Dendritic cell treated with granulocyte-macrophage colony-stimulating factor and Interleukin-4, amounts not matched to agents 40 ng/mL and 50 ng/mL, for 4 days (primary cell): ENCODE measurements around the gene CHD2.

Source experiments
- H3K27ac Mint-ChIP-seq: one replicate; pipeline ENCODE4 v1.8.0; 2022; ENCODE audit warnings: mild to moderate bottlenecking, mixed read lengths
- H3K27me3 Mint-ChIP-seq: one replicate; pipeline ENCODE4 v1.8.0; 2022; ENCODE audit warnings: mild to moderate bottlenecking, mixed read lengths
- H3K36me3 Mint-ChIP-seq: one replicate; pipeline ENCODE4 v1.8.0; 2022; ENCODE audit warnings: low read depth, mixed read lengths
- H3K4me1 Mint-ChIP-seq: one replicate; pipeline ENCODE4 v1.8.0; 2022; ENCODE audit warnings: low read depth, mixed read lengths
- H3K4me3 Mint-ChIP-seq: one replicate; pipeline ENCODE4 v1.8.0; 2022; ENCODE audit warnings: mild to moderate bottlenecking, moderate library complexity, mixed read lengths
- H3K9me3 Mint-ChIP-seq: one replicate; pipeline ENCODE4 v1.8.0; 2022; ENCODE audit warnings: mixed read lengths
- intact Hi-C: fragments of 100-400 bp; cut with micrococcal nuclease; formaldehyde crosslinking; loops from one replicate; pipeline ENCODE4 v1.15.0; 2022

CHD2 gene

DNA sequence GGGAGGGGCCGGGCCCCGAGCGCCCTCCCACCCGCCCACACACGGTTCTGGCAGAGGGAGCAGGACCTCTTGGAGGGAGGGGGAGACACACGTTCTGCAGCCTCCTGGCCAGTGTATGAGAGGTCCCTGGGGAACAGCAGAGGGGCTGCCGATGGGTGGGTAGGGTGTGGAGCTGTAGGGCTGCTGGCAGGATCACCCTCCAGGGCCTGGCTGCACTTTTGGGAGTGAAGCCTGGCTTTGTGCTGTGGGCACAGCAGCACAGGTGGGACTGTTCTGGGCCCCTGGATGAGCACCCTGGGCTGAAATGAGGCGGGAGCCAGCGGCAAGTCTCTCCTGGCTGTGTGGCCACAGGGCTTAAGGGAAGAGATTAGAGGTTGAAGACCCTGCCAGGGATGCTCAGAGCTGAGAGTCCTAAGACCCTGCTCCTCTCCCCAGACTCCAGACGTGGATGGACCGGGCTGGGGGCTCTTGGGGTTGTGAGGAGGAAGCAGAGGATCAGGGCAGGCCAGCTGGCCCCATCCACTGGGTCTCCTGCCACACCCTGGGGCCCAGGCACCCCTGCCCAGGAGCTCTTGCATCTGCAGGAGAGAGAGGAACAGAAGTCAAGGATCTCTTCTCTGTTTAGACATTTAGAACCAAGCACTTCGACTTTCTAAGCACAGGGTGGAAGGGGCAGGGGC lies 143.6 kb downstream of the CHD2 start:
- no peak overlapping the region for H3K4me3 Mint-ChIP-seq
- H3K9me3 Mint-ChIP-seq = peaks cover 13% of the 10 kb centered on the region
- H3K36me3 Mint-ChIP-seq = no peaks in the 10 kb centered on the region
- peaks cover 36% of the 10 kb centered on the region for H3K27me3 Mint-ChIP-seq
- intact Hi-C loops = no loop called here
- peaks cover 39% of the 10 kb centered on the region for H3K4me1 Mint-ChIP-seq
- H3K27ac Mint-ChIP-seq = no peak overlapping the region

DNA sequence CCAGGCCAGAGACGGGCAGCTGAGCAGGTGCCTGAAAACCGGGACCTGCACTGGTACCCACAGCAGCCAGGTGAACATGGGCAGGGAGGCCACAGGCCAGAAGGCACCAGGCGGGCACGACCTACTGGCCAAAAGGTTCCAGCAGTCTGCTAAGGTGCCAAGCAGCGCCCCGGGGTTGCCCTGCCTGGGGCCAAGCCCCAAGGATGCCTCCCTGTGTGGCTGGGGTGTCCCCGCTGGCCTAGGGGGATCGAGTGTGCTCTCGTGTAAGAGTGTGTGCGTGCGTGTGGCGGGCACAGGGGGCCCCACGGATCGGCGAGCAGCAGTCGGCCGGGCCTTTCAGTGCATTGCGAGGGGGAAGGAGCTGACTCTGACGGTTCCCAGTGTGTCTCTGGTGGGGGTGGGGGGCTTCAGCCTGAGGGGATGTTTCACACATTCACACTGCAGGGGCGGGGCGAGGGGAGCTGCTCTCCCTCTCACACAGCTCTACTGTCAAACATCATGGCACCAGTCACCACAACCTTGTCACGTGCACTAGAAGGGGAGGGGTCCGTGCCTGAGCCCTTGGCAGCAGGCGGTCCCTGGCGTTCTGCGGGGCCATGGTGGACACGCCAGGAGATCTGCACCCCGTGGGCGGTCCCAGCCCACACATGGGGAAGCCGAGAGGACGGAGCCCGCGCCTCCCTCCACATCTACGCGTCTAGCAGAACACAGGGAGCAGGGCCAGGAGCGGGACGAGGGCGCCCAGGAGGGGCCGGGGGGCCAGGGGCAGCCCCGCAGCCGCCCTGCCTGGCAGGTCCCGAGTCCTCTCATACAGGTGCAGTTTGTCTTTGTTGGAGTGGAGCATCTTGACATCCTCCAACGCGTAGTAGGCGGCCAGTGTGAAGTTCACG lies 144.4 kb downstream of the CHD2 start:
- no peak overlapping the region for H3K4me3 Mint-ChIP-seq
- peaks cover 13% of the 10 kb centered on the region for H3K9me3 Mint-ChIP-seq
- peaks cover 45% of the 10 kb centered on the region for H3K4me1 Mint-ChIP-seq
- peaks cover 42% of the 10 kb centered on the region for H3K27me3 Mint-ChIP-seq
- no peak overlapping the region for H3K27ac Mint-ChIP-seq
- intact Hi-C loops = no loop called here
- H3K36me3 Mint-ChIP-seq = no peaks in the 10 kb centered on the region

DNA sequence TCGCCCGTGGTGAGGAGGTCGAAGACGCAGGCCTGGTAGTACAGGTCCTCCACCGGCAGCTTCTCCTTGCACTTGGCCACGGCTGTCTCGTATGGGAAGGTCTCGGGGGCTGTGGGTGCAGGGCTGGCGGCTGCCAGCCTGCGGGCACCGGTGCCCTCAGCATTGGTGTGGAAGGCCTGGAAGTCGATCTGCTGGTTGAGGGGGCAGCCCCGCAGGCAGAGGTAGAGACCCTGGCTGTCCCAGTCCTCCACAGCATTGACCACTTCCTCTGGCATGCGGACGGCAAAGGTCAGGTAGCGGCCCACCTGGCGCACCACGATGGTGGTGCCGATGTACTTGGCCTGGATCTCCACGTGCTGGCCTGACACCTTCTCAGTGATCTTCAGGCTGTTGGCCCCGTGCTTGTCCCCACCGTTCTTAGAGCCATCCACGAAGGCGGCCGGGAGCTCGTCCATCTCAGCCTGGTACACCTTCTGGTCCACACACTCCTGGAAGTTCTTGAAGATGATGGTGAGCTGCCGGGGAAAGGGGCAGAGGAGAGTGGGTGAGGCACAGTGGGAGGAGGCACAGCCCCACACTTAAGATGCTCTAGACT lies 145.2 kb downstream of the CHD2 start:
- Mint-ChIP-seq H3K4me3 (no peak overlapping the region), H3K36me3 (no peaks in the 10 kb centered on the region), H3K27ac (no peak overlapping the region), H3K9me3 (peaks cover 13% of the 10 kb centered on the region), H3K4me1 (peaks cover 38% of the 10 kb centered on the region), H3K27me3 (peaks cover 41% of the 10 kb centered on the region)
- intact Hi-C loops = no loop called here

DNA sequence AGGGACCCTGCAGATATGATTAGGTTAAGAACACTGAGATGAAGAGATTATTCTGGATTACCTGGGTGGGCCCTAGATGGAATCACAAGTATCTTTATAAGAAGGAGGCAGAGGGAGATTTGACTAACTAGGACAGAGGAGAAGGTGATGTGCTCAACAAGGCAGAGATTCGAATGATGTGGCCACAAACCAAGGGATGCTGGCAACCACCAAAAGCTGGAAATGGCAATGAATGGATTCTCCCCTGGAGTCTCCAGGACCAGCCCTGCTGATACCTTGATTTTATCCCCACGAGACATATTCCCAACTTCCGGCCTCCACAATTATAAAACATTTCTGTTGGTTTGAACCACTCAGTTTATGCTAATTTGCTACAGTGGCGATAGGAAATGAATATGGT lies 146.0 kb downstream of the CHD2 start:
- peaks cover 30% of the 10 kb centered on the region for H3K4me1 Mint-ChIP-seq
- no peaks in the 10 kb centered on the region for H3K36me3 Mint-ChIP-seq
- no peak overlapping the region for H3K4me3 Mint-ChIP-seq
- peaks cover 35% of the 10 kb centered on the region for H3K27me3 Mint-ChIP-seq
- peaks cover 13% of the 10 kb centered on the region for H3K9me3 Mint-ChIP-seq
- intact Hi-C loops = no loop called here
- no peak overlapping the region for H3K27ac Mint-ChIP-seq

DNA sequence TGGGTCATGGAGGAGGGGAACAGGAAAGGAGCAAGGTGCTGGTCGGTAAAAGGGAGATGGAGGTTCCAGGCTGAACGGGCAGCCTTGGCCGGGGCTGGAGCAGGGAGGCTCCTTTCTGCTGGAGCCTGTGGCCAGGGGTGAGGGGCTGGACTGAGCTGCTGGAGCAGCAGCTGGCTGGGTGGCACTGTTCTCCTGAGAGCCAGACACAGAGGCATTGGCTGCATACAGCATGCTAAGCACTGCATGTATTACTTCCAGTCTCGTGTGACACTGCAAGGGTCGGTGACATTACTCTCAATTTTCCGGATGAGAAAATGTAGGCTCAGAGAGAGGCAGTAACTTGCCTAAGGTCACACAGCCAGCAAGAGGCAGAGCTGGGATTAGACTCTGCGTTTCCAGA lies 146.6 kb downstream of the CHD2 start:
- Mint-ChIP-seq H3K36me3 (no peaks in the 10 kb centered on the region), H3K27me3 (peaks cover 35% of the 10 kb centered on the region), H3K27ac (no peak overlapping the region), H3K4me3 (no peak overlapping the region), H3K4me1 (peaks cover 28% of the 10 kb centered on the region), H3K9me3 (peaks cover 13% of the 10 kb centered on the region)
- intact Hi-C loops = no loop called here

- no peak overlapping the region for H3K4me3 Mint-ChIP-seq
- peaks cover 22% of the 10 kb centered on the region for H3K4me1 Mint-ChIP-seq
- intact Hi-C loops = no loop called here
- H3K36me3 Mint-ChIP-seq = no peaks in the 10 kb centered on the region
- peaks cover 35% of the 10 kb centered on the region for H3K27me3 Mint-ChIP-seq
- H3K9me3 Mint-ChIP-seq = peaks cover 13% of the 10 kb centered on the region
- peak overlapping the region; percentile 46 for H3K27ac Mint-ChIP-seq
Observed at GRCh38 chr15:93047621-93048425, 147.7 kb downstream of the CHD2 start.

- intact Hi-C loops = no loop called here
- H3K27me3 Mint-ChIP-seq = peaks cover 35% of the 10 kb centered on the region
- no peaks in the 10 kb centered on the region for H3K36me3 Mint-ChIP-seq
Observed at GRCh38 chr15:93048426-93048721, 148.2 kb downstream of the CHD2 start.

GRCh38 chr15:93048759-93049161 lies 148.6 kb downstream of the CHD2 start:
- intact Hi-C loops = no loop called here
- Mint-ChIP-seq H3K27me3 (peaks cover 35% of the 10 kb centered on the region), H3K27ac (peak overlapping the region; percentile 19), H3K36me3 (no peaks in the 10 kb centered on the region), H3K9me3 (peaks cover 13% of the 10 kb centered on the region), H3K4me1 (peaks cover 22% of the 10 kb centered on the region), H3K4me3 (no peak overlapping the region)

More at GRCh38 chr15:93048426-93048721, 148.2 kb downstream of the CHD2 start:
- Mint-ChIP-seq H3K4me1 (peaks cover 22% of the 10 kb centered on the region), H3K27ac (no peak overlapping the region), H3K9me3 (peaks cover 13% of the 10 kb centered on the region), H3K4me3 (no peak overlapping the region)

DNA sequence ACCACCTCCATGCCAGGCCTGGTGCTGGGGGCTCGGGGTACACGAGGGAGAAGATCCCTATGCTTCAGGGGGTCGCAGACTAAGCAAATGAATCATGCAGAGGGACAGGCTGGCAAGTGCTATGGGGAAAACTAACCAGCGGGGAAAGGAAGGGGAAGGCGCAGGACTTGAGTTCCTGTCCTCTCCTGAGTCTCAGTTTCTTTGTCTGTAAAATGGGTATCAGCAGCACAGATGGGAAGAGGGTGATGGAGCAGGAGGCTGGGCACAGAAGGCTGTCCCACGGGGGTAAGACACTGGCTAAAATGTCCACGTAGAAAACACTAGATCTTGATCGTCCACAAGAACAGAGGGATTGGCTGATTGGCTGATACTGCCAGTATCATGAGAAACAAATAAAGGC lies 149.1 kb downstream of the CHD2 start:
- Mint-ChIP-seq H3K9me3 (peaks cover 13% of the 10 kb centered on the region), H3K4me3 (no peak overlapping the region), H3K27me3 (peaks cover 35% of the 10 kb centered on the region), H3K4me1 (peaks cover 22% of the 10 kb centered on the region), H3K27ac (peak overlapping the region; percentile 19), H3K36me3 (no peaks in the 10 kb centered on the region)
- intact Hi-C loops = no loop called here

GRCh38 chr15:93049914-93050578 lies 149.9 kb downstream of the CHD2 start:
- H3K27me3 Mint-ChIP-seq = peaks cover 35% of the 10 kb centered on the region
- H3K27ac Mint-ChIP-seq = no peak overlapping the region
- H3K9me3 Mint-ChIP-seq = peaks cover 13% of the 10 kb centered on the region
- H3K4me3 Mint-ChIP-seq = no peak overlapping the region
- intact Hi-C loops = no loop called here
- no peaks in the 10 kb centered on the region for H3K36me3 Mint-ChIP-seq
- H3K4me1 Mint-ChIP-seq = peaks cover 22% of the 10 kb centered on the region

- Mint-ChIP-seq H3K27ac (no peak overlapping the region), H3K36me3 (no peaks in the 10 kb centered on the region), H3K4me3 (no peak overlapping the region), H3K27me3 (peaks cover 35% of the 10 kb centered on the region), H3K9me3 (peaks cover 12% of the 10 kb centered on the region), H3K4me1 (peaks cover 22% of the 10 kb centered on the region)
- intact Hi-C loops = no loop called here
Observed at GRCh38 chr15:93050648-93051047, 150.5 kb downstream of the CHD2 start.

DNA sequence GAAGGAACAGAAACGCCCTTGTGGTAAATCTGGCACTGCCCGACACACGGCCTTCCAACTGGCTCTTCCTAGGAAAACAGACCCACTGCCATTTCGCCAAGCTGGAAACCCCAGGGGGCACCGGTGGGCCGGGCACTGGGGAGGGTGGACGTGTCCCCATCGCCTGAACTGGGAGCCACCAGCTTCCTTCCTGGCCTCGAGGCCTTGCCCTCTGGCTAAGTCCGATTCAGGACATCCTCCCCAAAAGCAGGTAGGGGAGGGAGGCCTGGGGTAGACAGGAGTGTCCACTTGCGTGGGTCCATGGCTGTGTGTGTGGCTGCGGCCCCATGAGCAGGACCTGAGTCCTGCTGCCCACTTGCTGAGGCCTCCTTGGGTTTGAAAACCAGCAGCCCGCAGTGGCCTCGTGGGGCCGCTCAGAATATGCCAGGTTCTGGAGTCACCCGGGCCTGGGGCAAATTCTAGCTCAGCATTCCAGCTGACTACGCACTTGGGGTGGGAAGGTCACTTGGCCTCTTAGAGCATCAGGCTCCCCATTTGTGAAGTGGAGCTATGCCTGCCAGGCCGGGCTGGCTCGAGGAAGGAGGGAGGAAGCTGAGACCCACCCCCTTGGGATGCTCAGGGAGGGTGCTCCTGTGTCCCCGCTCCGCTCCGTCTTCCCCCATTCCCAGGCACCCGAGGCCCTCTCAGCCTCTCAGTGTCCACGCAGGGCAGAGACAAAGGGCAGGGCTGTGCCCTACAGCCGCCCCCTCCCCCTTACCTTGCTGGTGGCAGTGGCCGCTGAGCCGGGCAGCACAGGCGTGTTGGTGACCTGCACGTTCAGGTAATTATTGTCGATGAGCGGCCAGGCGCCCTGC lies 151.3 kb downstream of the CHD2 start:
- intact Hi-C loops = no loop called here
- peaks cover 4% of the 10 kb centered on the region for H3K9me3 Mint-ChIP-seq

More for the DNA sequence above, 151.3 kb downstream of the CHD2 start:
- Mint-ChIP-seq H3K27me3 (peaks cover 30% of the 10 kb centered on the region), H3K4me1 (peaks cover 22% of the 10 kb centered on the region), H3K36me3 (no peaks in the 10 kb centered on the region), H3K27ac (no peak overlapping the region), H3K4me3 (no peak overlapping the region)
